GM21390 (cell line): ENCODE measurements around the gene SUCO.
A peak's percentile ranks its signal among the peaks of the same experiment; 100 is the strongest.
"Not testable (repeated sequence)": the region's sequence is repeated elsewhere in the genome, so short reads cannot be mapped to it uniquely, and the experiment has no call there.

Source experiments
- ATAC-seq: cut with Tn5 transposase; IDR thresholded peaks from one replicate; pipeline ENCODE4 v1.9.1; 2021; ENCODE audit not compliant: unreplicated experiment

Gene SUCO

GRCh38 chr1:172532700-172533512 lies at the start of gene SUCO:
Gene SUCO (plus strand): TSS chr1:172533150. CDS start chr1:172533436, 286 bp downstream.
- ATAC-seq, result peak; percentile 81

GRCh38 chr1:172483448-172483847 lies 49.5 kb upstream of the SUCO start:
- ATAC-seq, result no peak

- no peak for ATAC-seq
These were observed 48.7 kb upstream of the SUCO start for GRCh38 chr1:172484252-172484651.

GRCh38 chr1:172485626-172486025 lies 47.3 kb upstream of the SUCO start:
- ATAC-seq, result no peak

- no peak for ATAC-seq
These were observed 46.0 kb upstream of the SUCO start for GRCh38 chr1:172486805-172487454.

- no peak for ATAC-seq
These were observed 45.4 kb upstream of the SUCO start for GRCh38 chr1:172487550-172487949.

GRCh38 chr1:172488393-172488792 lies 44.6 kb upstream of the SUCO start:
- no peak for ATAC-seq

GRCh38 chr1:172489847-172490246 lies 43.1 kb upstream of the SUCO start:
- no peak for ATAC-seq

GRCh38 chr1:172492421-172492820 lies 40.5 kb upstream of the SUCO start:
- ATAC-seq, result no peak

- ATAC-seq, result no peak
These were observed 38.8 kb upstream of the SUCO start for GRCh38 chr1:172494166-172494565.

GRCh38 chr1:172496127-172496526 lies 36.8 kb upstream of the SUCO start:
- not testable (repeated sequence) for ATAC-seq

- ATAC-seq, result no peak
These were observed 36.3 kb upstream of the SUCO start for GRCh38 chr1:172496678-172497077.

- no peak for ATAC-seq
These were observed 35.7 kb upstream of the SUCO start for GRCh38 chr1:172497230-172497629.

- ATAC-seq, result no peak
These were observed 34.1 kb upstream of the SUCO start for GRCh38 chr1:172498857-172499256.

GRCh38 chr1:172499636-172500141 lies 33.3 kb upstream of the SUCO start:
- ATAC-seq, result no peak

- no peak for ATAC-seq
These were observed 32.7 kb upstream of the SUCO start for GRCh38 chr1:172500207-172500606.

- ATAC-seq, result no peak
These were observed 25.2 kb upstream of the SUCO start for GRCh38 chr1:172507741-172508140.

GRCh38 chr1:172510479-172510878 lies 22.5 kb upstream of the SUCO start:
- ATAC-seq, result no peak

GRCh38 chr1:172512591-172512990 lies 20.4 kb upstream of the SUCO start:
- no peak for ATAC-seq

GRCh38 chr1:172513479-172513878 lies 19.5 kb upstream of the SUCO start:
- ATAC-seq, result no peak

GRCh38 chr1:172514108-172514507 lies 18.8 kb upstream of the SUCO start:
- ATAC-seq, result no peak

GRCh38 chr1:172515436-172515835 lies 17.5 kb upstream of the SUCO start:
- no peak for ATAC-seq
